OCI-LY3 (cell line): ENCODE data around the gene MAGI2.

Experiments
- H2AFZ ChIP-seq: fragments of 200-600, 300-600 bp; shearing (Covaris generic); 2 replicates; pipeline ENCODE4 v1.6.0; 2014; ENCODE audit warnings: antibody characterized with exemption, low read depth, low read length
- H3K27ac ChIP-seq: fragments of 200-600, 300-600 bp; sonication (generic); 2 replicates; pipeline ENCODE4 v1.5.1; 2014; ENCODE audit warnings: mild to moderate bottlenecking, low read length, moderate library complexity, mixed read lengths
- H3K27me3 ChIP-seq: fragments of 200-600, 300-600 bp; sonication (generic); 2 replicates; pipeline ENCODE4 v1.6.1; 2014; ENCODE audit warnings: low read depth, low read length, mixed read lengths
- H3K36me3 ChIP-seq: fragments of 200-600, 300-600 bp; sonication (generic); replicated peaks from 2 replicates; pipeline ENCODE3; 2014; ENCODE audit warnings: low read depth, low read length, mixed read lengths
- H3K4me1 ChIP-seq: fragments of 300-600, 200-600 bp; sonication (generic); 2 replicates; pipeline ENCODE4 v1.6.1; 2014; ENCODE audit warnings: low read length, mixed read lengths
- H3K4me2 ChIP-seq: fragments of 200-600, 300-600 bp; sonication (generic); 2 replicates; pipeline ENCODE4 v1.6.1; 2014; ENCODE audit warnings: low read length, mixed read lengths
- H3K4me3 ChIP-seq: fragments of 300-600, 200-600 bp; sonication (generic); 2 replicates; pipeline ENCODE4 v1.5.1; 2014; ENCODE audit warnings: antibody characterized with exemption, mild to moderate bottlenecking, low read length, moderate library complexity
- H3K79me2 ChIP-seq: fragments of 300-600, 200-600 bp; shearing (Covaris generic); 2 replicates; pipeline ENCODE4 v1.6.1; 2014; ENCODE audit warnings: mild to moderate bottlenecking, low read length, mixed read lengths
- H3K9ac ChIP-seq: fragments of 300-600, 200-600 bp; shearing (Covaris generic); 2 replicates; pipeline ENCODE4 v1.6.0; 2014; ENCODE audit warnings: mild to moderate bottlenecking, low read length, moderate library complexity
- H3K9me3 ChIP-seq: fragments of 200-600, 300-600 bp; shearing (Covaris generic); 2 replicates; pipeline ENCODE4 v1.6.1; 2014; ENCODE audit warnings: low read length, mixed read lengths; ENCODE audit not compliant: insufficient read depth
- H4K20me1 ChIP-seq: fragments of 200-600, 300-600 bp; sonication (generic); 2 replicates; pipeline ENCODE4 v1.6.1; 2016; ENCODE audit warnings: low read length, mixed read lengths; ENCODE audit not compliant: insufficient read depth
- EZH2phosphoT487 ChIP-seq: fragments of 200-600 bp; shearing (Covaris generic); IDR thresholded peaks from 2 replicates; pipeline ENCODE4 v1.6.1; 2018; ENCODE audit warnings: antibody characterized with exemption, mixed run types, low read depth
- TF ChIP-seq, protein P1 (sequence below): fragments of 200-600, 300-600 bp; sonication (generic); IDR thresholded peaks from 2 replicates; pipeline ENCODE4 v1.5.1; 2014; ENCODE audit warnings: antibody characterized with exemption, low read length, low read depth

The MAGI2 gene

GRCh38 chr7:78101076-78101475 is 1352.4 kb downstream of the MAGI2 start:
- TF ChIP-seq, protein P1, sequence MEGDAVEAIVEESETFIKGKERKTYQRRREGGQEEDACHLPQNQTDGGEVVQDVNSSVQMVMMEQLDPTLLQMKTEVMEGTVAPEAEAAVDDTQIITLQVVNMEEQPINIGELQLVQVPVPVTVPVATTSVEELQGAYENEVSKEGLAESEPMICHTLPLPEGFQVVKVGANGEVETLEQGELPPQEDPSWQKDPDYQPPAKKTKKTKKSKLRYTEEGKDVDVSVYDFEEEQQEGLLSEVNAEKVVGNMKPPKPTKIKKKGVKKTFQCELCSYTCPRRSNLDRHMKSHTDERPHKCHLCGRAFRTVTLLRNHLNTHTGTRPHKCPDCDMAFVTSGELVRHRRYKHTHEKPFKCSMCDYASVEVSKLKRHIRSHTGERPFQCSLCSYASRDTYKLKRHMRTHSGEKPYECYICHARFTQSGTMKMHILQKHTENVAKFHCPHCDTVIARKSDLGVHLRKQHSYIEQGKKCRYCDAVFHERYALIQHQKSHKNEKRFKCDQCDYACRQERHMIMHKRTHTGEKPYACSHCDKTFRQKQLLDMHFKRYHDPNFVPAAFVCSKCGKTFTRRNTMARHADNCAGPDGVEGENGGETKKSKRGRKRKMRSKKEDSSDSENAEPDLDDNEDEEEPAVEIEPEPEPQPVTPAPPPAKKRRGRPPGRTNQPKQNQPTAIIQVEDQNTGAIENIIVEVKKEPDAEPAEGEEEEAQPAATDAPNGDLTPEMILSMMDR, result no peak
- no peak for TF ChIP-seq EZH2phosphoT487
- Histone ChIP-seq H3K79me2 (no peaks in the 10 kb centered on the region), H3K9me3 (no peaks in the 10 kb centered on the region), H3K36me3 (no peaks in the 10 kb centered on the region), H2AFZ (no peak overlapping the region), H3K4me3 (no peak overlapping the region), H3K27me3 (peaks cover 7% of the 10 kb centered on the region; the same call in 1 of the 2 replicates), H3K9ac (no peak overlapping the region), H3K4me2 (no peak overlapping the region), H4K20me1 (no peaks in the 10 kb centered on the region), H3K27ac (no peak overlapping the region), H3K4me1 (no peaks in the 10 kb centered on the region)

DNA sequence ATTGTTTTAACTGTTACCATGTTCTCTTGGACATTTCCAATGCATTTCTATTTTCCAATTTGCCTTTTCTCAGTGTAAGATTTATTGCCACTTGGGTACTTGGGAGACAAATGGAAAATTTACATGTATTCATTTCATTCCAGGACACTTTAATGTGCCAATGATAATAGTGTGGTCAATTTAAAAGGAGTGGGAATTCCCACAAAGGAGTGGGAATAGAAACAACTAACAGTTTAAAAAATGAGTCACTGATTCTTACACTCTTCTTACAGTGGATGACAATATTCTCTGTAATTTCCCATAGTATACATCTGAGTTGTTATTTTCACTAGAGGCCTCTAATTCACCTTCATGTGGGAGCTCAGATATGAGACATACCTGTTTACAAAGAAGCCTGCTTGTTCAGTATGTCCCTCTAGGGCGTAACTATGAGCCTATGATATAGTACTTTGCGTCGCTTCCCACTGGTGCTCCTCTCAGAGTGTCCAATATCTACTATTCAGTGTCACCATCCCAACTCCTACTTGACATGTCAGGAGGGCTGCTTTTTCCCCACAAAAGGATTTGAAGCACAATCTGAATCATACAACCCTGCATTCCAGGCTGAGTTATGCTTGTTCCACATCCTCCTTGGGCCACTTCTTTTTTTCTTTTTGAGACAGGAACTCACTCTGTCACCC is 1353.6 kb downstream of the MAGI2 start:
- H3K9me3 ChIP-seq, result no peaks in the 10 kb centered on the region
- H4K20me1 ChIP-seq, result no peaks in the 10 kb centered on the region
- H3K27me3 ChIP-seq, result peaks cover 7% of the 10 kb centered on the region; the same call in 1 of the 2 replicates
- no peak overlapping the region for H3K4me3 ChIP-seq
- TF ChIP-seq, protein P1, result no peak
- TF ChIP-seq EZH2phosphoT487, result no peak
- H3K4me2 ChIP-seq, result no peak overlapping the region
- H3K36me3 ChIP-seq, result no peaks in the 10 kb centered on the region
- H3K79me2 ChIP-seq, result no peaks in the 10 kb centered on the region
- H3K9ac ChIP-seq, result no peak overlapping the region
- no peaks in the 10 kb centered on the region for H3K4me1 ChIP-seq
- no peak overlapping the region for H2AFZ ChIP-seq
- H3K27ac ChIP-seq, result no peak overlapping the region

GRCh38 chr7:78095549-78095948 is 1357.9 kb downstream of the MAGI2 start:
- H3K36me3 ChIP-seq, result no peaks in the 10 kb centered on the region
- H3K27ac ChIP-seq, result no peak overlapping the region
- H3K9ac ChIP-seq, result no peak overlapping the region
- no peak overlapping the region for H2AFZ ChIP-seq
- H3K4me2 ChIP-seq, result no peak overlapping the region
- no peaks in the 10 kb centered on the region for H3K79me2 ChIP-seq
- no peak for TF ChIP-seq EZH2phosphoT487
- TF ChIP-seq, protein P1, result no peak
- H3K4me1 ChIP-seq, result no peaks in the 10 kb centered on the region
- H3K9me3 ChIP-seq, result no peaks in the 10 kb centered on the region
- H3K27me3 ChIP-seq, result peaks cover 7% of the 10 kb centered on the region; the same call in 1 of the 2 replicates
- H3K4me3 ChIP-seq, result no peak overlapping the region
- H4K20me1 ChIP-seq, result no peaks in the 10 kb centered on the region

GRCh38 chr7:78092331-78092730 is 1361.1 kb downstream of the MAGI2 start:
- H4K20me1 ChIP-seq, result no peaks in the 10 kb centered on the region
- no peaks in the 10 kb centered on the region for H3K9me3 ChIP-seq
- no peaks in the 10 kb centered on the region for H3K36me3 ChIP-seq
- peaks cover 14% of the 10 kb centered on the region for H3K27me3 ChIP-seq
- no peak for TF ChIP-seq EZH2phosphoT487
- TF ChIP-seq, protein P1, result no peak
- H3K4me2 ChIP-seq, result no peak overlapping the region
- no peaks in the 10 kb centered on the region for H3K79me2 ChIP-seq
- H3K4me1 ChIP-seq, result no peaks in the 10 kb centered on the region
- H3K9ac ChIP-seq, result no peak overlapping the region
- H3K27ac ChIP-seq, result no peak overlapping the region
- no peak overlapping the region for H2AFZ ChIP-seq
- H3K4me3 ChIP-seq, result no peak overlapping the region
